Tibial nerve (tissue), 3 donors: ENCODE measurements around the gene MYH4.

Experiments
- CTCF ChIP-seq, 5 experiments: fragments of 200-600 bp in 3 of 5; fragments of 450-650 bp in 2 of 5; sonication (generic) in 3 of 5; IDR thresholded peaks; one replicate each; pipeline ENCODE4 v1.5.1; 2016 to 2019; ENCODE audit warnings: antibody characterized with exemption in 5 of 5, mild to moderate bottlenecking in 3 of 5, moderate library complexity in 2 of 5
- POLR2A ChIP-seq, 2 donors: fragments of 450-650 bp; IDR thresholded peaks; one replicate each; pipeline ENCODE4 v1.6.1; 2017; ENCODE audit warnings: antibody characterized with exemption in 2 of 2, mild to moderate bottlenecking in 2 of 2, moderate library complexity in 2 of 2

GRCh38 chr17:10458701-10459100 is 10.7 kb downstream of the MYH4 start:
- TF ChIP-seq POLR2A (IDR thresholded peaks at IDR 0.05) (no peak), CTCF (IDR thresholded peaks at IDR 0.05) (no peak)
